HCT116 (cell line): Measurements from ENCODE around the gene C7orf25. TPM values are rescaled to one million over a fixed set of nuclear protein-coding genes. Genes with fewer than 3 reads are reported as not detected.

ENCODE experiments used
- ATAC-seq: fragments of 200-7000 bp; cut with Tn5 transposase; 2 replicates; pipeline ENCODE4 v1.9.1; 2020; ENCODE audit warnings: mild to moderate bottlenecking, moderate library complexity
- BruUV-seq: library from RNA; stranded (reverse); fragments of 400-500 nt; replicated peaks from 2 replicates; lab custom pipeline; 2021; lab: Mats Ljungman, UMichigan
- CTCF ChIA-PET: fragments of 300-600 bp; sonication (Branson Sonifier 250); formaldehyde crosslinking; loops from one replicate; lab custom pipeline; 2021; ENCODE audit warnings: antibody characterized with exemption; lab: Charles Lee
- POLR2A ChIA-PET: fragments of 300-600, 350-600 bp; sonication (Branson Sonifier 250); formaldehyde crosslinking; loops from one replicate; lab custom pipeline; 2021; ENCODE audit warnings: antibody characterized with exemption; lab: Charles Lee
- RAD21 ChIA-PET, 2 experiments: fragments of 300-600 bp; sonication (Branson Sonifier 250); formaldehyde crosslinking; loops; one replicate each; lab custom pipeline; 2023; ENCODE audit warnings: low total read pairs in 2 of 2; ENCODE audit not compliant: uncharacterized antibody in 2 of 2, unreplicated experiment in 2 of 2, low non-redundant PET in 1 of 2; lab: Charles Lee
- DNase-seq: peaks from one replicate; pipeline ENCODE4 v3.0.0-alpha.2; 2010; ENCODE audit warnings: low read depth, low spot score
- H2AFZ ChIP-seq: fragments of 200-600 bp; shearing (Covaris generic), sonication (generic); 2 replicates; pipeline ENCODE4 v1.6.1; 2017; ENCODE audit warnings: low read depth, mixed run types, mixed read lengths, antibody characterized with exemption, low read length; ENCODE audit not compliant: poor library complexity, severe bottlenecking
- H3K27ac ChIP-seq: 2 replicates; pipeline ENCODE4 v1.5.1; 2012; ENCODE audit warnings: low read depth, low read length
- H3K27me3 ChIP-seq: fragments of 200-600 bp; sonication (generic); 2 replicates; pipeline ENCODE4 v1.6.1; 2016; ENCODE audit warnings: mixed run types, low read length, mixed read lengths; ENCODE audit not compliant: insufficient read depth
- H3K36me3 ChIP-seq, 2 experiments: fragments of 200-500 bp in 1 of 2; fragments of 200-600 bp in 1 of 2; sonication (Bioruptor generic) in 1 of 2; sonication (generic) in 1 of 2; 2 replicates each; pipeline versions ENCODE4 v1.5.1 to v1.6.1; 2014 to 2016; ENCODE audit warnings: low read length in 2 of 2, inconsistent platforms in 1 of 2, mixed read lengths in 1 of 2, mixed run types in 1 of 2; ENCODE audit not compliant: insufficient read depth in 2 of 2, control insufficient read depth in 1 of 2
- H3K4me1 ChIP-seq, 2 experiments: fragments of 200-600 bp in 1 of 2; sonication (generic) in 1 of 2; 2 replicates each; pipeline versions ENCODE4 v1.5.1 to v1.6.1; 2012 to 2017; ENCODE audit warnings: low read length in 2 of 2, inconsistent platforms in 1 of 2, mild to moderate bottlenecking in 1 of 2, mixed read lengths in 1 of 2, mixed run types in 1 of 2, moderate library complexity in 1 of 2; ENCODE audit not compliant: insufficient read depth in 2 of 2, control insufficient read depth in 1 of 2
- H3K4me2 ChIP-seq: fragments of 200-600 bp; sonication (generic); 2 replicates; pipeline ENCODE4 v1.6.1; 2017; ENCODE audit warnings: mixed run types, low read length, mixed read lengths
- H3K4me3 ChIP-seq, 2 experiments: fragments of 200-600 bp in 1 of 2; sonication (generic) in 1 of 2; replicated peaks in 1 of 2; 2 replicates each; pipeline ENCODE4 v1.5.1; 2011 to 2016; ENCODE audit warnings: low read length in 2 of 2, control low read depth in 1 of 2, low read depth in 1 of 2, mild to moderate bottlenecking in 1 of 2, mixed read lengths in 1 of 2, mixed run types in 1 of 2
- H3K79me2 ChIP-seq: fragments of 200-600 bp; sonication (generic); 2 replicates; pipeline ENCODE4 v1.6.1; 2017; ENCODE audit warnings: mild to moderate bottlenecking, mixed run types, low read length, moderate library complexity, mixed read lengths; ENCODE audit not compliant: insufficient read depth
- H3K9ac ChIP-seq: fragments of 200-600 bp; sonication (generic); 2 replicates; pipeline ENCODE4 v1.6.1; 2016; ENCODE audit warnings: low read length, mixed read lengths
- H3K9me2 ChIP-seq: fragments of 200-600 bp; sonication (generic), shearing (Covaris generic); 2 replicates; pipeline ENCODE4 v1.6.1; 2017; ENCODE audit warnings: mixed run types, mild to moderate bottlenecking, moderate library complexity; ENCODE audit not compliant: insufficient read depth
- H3K9me3 ChIP-seq, 2 experiments: fragments of 200-500 bp in 1 of 2; fragments of 200-600 bp in 1 of 2; sonication (Bioruptor generic) in 1 of 2; sonication (generic) in 1 of 2; 2 replicates each; pipeline ENCODE4 v1.6.1; 2014 to 2017; ENCODE audit warnings: low read length in 2 of 2, mixed read lengths in 2 of 2, inconsistent platforms in 1 of 2, low read depth in 1 of 2, mild to moderate bottlenecking in 1 of 2, mixed run types in 1 of 2, moderate library complexity in 1 of 2; ENCODE audit not compliant: control insufficient read depth in 1 of 2, insufficient read depth in 1 of 2
- H4K20me1 ChIP-seq: fragments of 200-600 bp; sonication (generic), shearing (Covaris generic); 2 replicates; pipeline ENCODE4 v1.6.1; 2017; ENCODE audit warnings: mixed run types, mild to moderate bottlenecking, moderate library complexity; ENCODE audit not compliant: insufficient read depth
- EGR1 ChIP-seq: IDR thresholded peaks from 2 replicates; pipeline ENCODE4 v1.6.1; 2012; ENCODE audit warnings: low read depth
- EZH2 ChIP-seq: fragments of 200-600 bp; sonication (generic); IDR thresholded peaks from 2 replicates; pipeline ENCODE4 v1.6.1; 2017; ENCODE audit warnings: antibody characterized with exemption, mixed run types
- JUND ChIP-seq: IDR thresholded peaks from 2 replicates; pipeline ENCODE4 v1.6.1; 2012
- POLR2A ChIP-seq: IDR thresholded peaks from 2 replicates; pipeline ENCODE4 v1.7.0; 2011; ENCODE audit warnings: borderline replicate concordance; ENCODE audit not compliant: insufficient read depth, insufficient read length; ENCODE audit errors: extremely low read depth
- SIN3A ChIP-seq: IDR thresholded peaks from 2 replicates; pipeline ENCODE4 v1.6.1; 2012; ENCODE audit warnings: low read depth
- TCF7L2 ChIP-seq: IDR thresholded peaks from 2 replicates; pipeline ENCODE4 v1.7.0; 2011; ENCODE audit warnings: borderline replicate concordance, inconsistent platforms; ENCODE audit not compliant: insufficient read depth, insufficient read length; ENCODE audit errors: extremely low read depth
- YY1 ChIP-seq: IDR thresholded peaks from 2 replicates; pipeline ENCODE4 v1.6.1; 2011; ENCODE audit warnings: low read length, low read depth, moderate library complexity, mild to moderate bottlenecking; ENCODE audit not compliant: insufficient replicate concordance; ENCODE audit errors: extremely low read depth
- intact Hi-C: fragments of 100-400 bp; cut with micrococcal nuclease; formaldehyde crosslinking; loops from 2 replicates; pipeline ENCODE4 v1.10.0; 2022
- total RNA-seq: library from RNA; stranded (reverse); gene quantifications from one replicate; pipeline ENCODE4 v1.2.1, GENCODE V29; 2021; ENCODE audit not compliant: unreplicated experiment
- TF ChIP-seq, protein P1 (sequence below): IDR thresholded peaks from 2 replicates; pipeline ENCODE4 v1.6.1; 2012
- TF ChIP-seq, protein P2 (sequence below): IDR thresholded peaks from 2 replicates; pipeline ENCODE4 v1.6.1; 2011; ENCODE audit warnings: mild to moderate bottlenecking, low read length, moderate library complexity; ENCODE audit not compliant: insufficient replicate concordance; ENCODE audit errors: extremely low read depth

The C7orf25 gene
- total RNA-seq, 1 experiment from 2014 or later: 5.3 TPM

DNA sequence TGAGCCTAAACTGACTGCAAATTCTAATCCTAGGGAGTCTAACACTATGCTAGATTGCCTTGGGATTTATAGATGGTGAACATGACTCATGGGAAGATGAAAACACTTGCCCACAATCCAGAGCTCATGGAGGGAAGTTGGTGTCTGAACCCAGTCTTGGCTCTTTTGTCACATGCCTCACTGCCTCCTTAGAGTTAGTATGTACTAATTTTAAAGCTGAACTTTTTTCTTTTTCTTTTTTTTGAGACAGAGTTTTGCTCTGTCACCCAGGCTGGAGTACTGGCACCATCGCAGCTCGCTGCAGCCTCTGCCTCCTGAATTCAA is 34.7 kb upstream of the C7orf25 start:
- ChIA-PET CTCF (interaction anchor here (0.7 kb wide), 1 partner anchor 11 kb away, joined by 3 read pairs; no protein-coding TSS in a partner anchor), RAD21 (no interaction called here), POLR2A (no interaction called here)
- Histone ChIP-seq H3K27me3 (no peaks in the 10 kb centered on the region), H3K9ac (no peak overlapping the region), H3K4me1 (no peaks in the 10 kb centered on the region), H3K4me2 (no peak overlapping the region), H3K4me3 (no peak overlapping the region), H3K9me2 (no peaks in the 10 kb centered on the region), H3K79me2 (no peaks in the 10 kb centered on the region), H2AFZ (no peak overlapping the region), H3K27ac (no peak overlapping the region), H3K36me3 (no peaks in the 10 kb centered on the region), H4K20me1 (no peaks in the 10 kb centered on the region), H3K9me3 (no peaks in the 10 kb centered on the region)
- intact Hi-C loops: no loop called here
- TF ChIP-seq, protein P1, sequence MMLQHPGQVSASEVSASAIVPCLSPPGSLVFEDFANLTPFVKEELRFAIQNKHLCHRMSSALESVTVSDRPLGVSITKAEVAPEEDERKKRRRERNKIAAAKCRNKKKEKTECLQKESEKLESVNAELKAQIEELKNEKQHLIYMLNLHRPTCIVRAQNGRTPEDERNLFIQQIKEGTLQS: no peak
- TF ChIP-seq EZH2 (no peak), TCF7L2 (no peak), YY1 (no peak), JUND (no peak), EGR1 (no peak), SIN3A (no peak), POLR2A (no peak)
- TF ChIP-seq, protein P2, sequence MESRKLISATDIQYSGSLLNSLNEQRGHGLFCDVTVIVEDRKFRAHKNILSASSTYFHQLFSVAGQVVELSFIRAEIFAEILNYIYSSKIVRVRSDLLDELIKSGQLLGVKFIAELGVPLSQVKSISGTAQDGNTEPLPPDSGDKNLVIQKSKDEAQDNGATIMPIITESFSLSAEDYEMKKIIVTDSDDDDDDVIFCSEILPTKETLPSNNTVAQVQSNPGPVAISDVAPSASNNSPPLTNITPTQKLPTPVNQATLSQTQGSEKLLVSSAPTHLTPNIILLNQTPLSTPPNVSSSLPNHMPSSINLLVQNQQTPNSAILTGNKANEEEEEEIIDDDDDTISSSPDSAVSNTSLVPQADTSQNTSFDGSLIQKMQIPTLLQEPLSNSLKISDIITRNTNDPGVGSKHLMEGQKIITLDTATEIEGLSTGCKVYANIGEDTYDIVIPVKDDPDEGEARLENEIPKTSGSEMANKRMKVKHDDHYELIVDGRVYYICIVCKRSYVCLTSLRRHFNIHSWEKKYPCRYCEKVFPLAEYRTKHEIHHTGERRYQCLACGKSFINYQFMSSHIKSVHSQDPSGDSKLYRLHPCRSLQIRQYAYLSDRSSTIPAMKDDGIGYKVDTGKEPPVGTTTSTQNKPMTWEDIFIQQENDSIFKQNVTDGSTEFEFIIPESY: no peak
- ATAC-seq (no peak), DNase-seq (no peak)
- BruUV-seq: no TSS peak
